NCI-H146 (cell line): Measurements from ENCODE around the gene VAMP3.

Experiments used
- DNase-seq: peaks from one replicate; lab custom pipeline; 2025; lab: John Stamatoyannopoulos, UW

VAMP3 gene

GRCh38 chr1:7770997-7771822 lies at the start of gene VAMP3:
TSS of gene VAMP3 (plus strand) at chr1:7771296. CDS start at chr1:7771384, 88 bp downstream.
- peak; percentile 89 for DNase-seq

- no peak for DNase-seq
Observed at GRCh38 chr1:7721940-7722669, 49.0 kb upstream of the VAMP3 start.

GRCh38 chr1:7722670-7723012 lies 48.5 kb upstream of the VAMP3 start:
- DNase-seq = no peak

GRCh38 chr1:7726623-7727022 lies 44.5 kb upstream of the VAMP3 start:
- no peak for DNase-seq

GRCh38 chr1:7727809-7728471 lies 43.2 kb upstream of the VAMP3 start:
- DNase-seq = no peak

GRCh38 chr1:7729761-7730160 lies 41.3 kb upstream of the VAMP3 start:
- no peak for DNase-seq

- DNase-seq = no peak
Observed at GRCh38 chr1:7732331-7732730, 38.8 kb upstream of the VAMP3 start.

- no peak for DNase-seq
Observed at GRCh38 chr1:7733276-7733675, 37.8 kb upstream of the VAMP3 start.

GRCh38 chr1:7738044-7738443 lies 33.1 kb upstream of the VAMP3 start:
- DNase-seq = no peak

- no peak for DNase-seq
Observed at GRCh38 chr1:7743346-7743745, 27.8 kb upstream of the VAMP3 start.

GRCh38 chr1:7744882-7745281 lies 26.2 kb upstream of the VAMP3 start:
- DNase-seq = no peak

- DNase-seq = no peak
Observed at GRCh38 chr1:7745783-7746182, 25.3 kb upstream of the VAMP3 start.

- DNase-seq = no peak
Observed at GRCh38 chr1:7747605-7748004, 23.5 kb upstream of the VAMP3 start.

GRCh38 chr1:7749126-7749525 lies 22.0 kb upstream of the VAMP3 start:
- no peak for DNase-seq

- DNase-seq = no peak
Observed at GRCh38 chr1:7751174-7751573, 19.9 kb upstream of the VAMP3 start.

GRCh38 chr1:7752512-7753417 lies 18.3 kb upstream of the VAMP3 start:
- DNase-seq = peak; percentile 65

GRCh38 chr1:7753641-7754040 lies 17.5 kb upstream of the VAMP3 start:
- no peak for DNase-seq

GRCh38 chr1:7754234-7754633 lies 16.9 kb upstream of the VAMP3 start:
- no peak for DNase-seq

GRCh38 chr1:7755448-7755847 lies 15.6 kb upstream of the VAMP3 start:
- peak; percentile 13 for DNase-seq

GRCh38 chr1:7760245-7760644 lies 10.9 kb upstream of the VAMP3 start:
- DNase-seq = no peak

- no peak for DNase-seq
Observed at GRCh38 chr1:7761103-7761502, 10.0 kb upstream of the VAMP3 start.

- DNase-seq = no peak
Observed at GRCh38 chr1:7767176-7767575, 3.9 kb upstream of the VAMP3 start.
